Mucosa of rectum (tissue), 2 donors: ENCODE results near the gene RLBP1.
A peak's percentile ranks its signal among the peaks of the same experiment; 100 is the strongest.

Experiments
- H3K27ac ChIP-seq, 2 donors: one replicate each; pipeline ENCODE4 v1.7.0; 2013; ENCODE audit warnings: inconsistent platforms in 2 of 2, low read depth in 2 of 2, low read length in 2 of 2
- H3K27me3 ChIP-seq, 2 donors: one replicate each; pipeline ENCODE4 v1.7.0; 2013; ENCODE audit warnings: low read length in 2 of 2; ENCODE audit not compliant: control insufficient read depth in 2 of 2, insufficient read depth in 2 of 2
- H3K36me3 ChIP-seq, 2 donors: one replicate each; pipeline ENCODE4 v1.7.0; 2013; ENCODE audit warnings: low read length in 2 of 2; ENCODE audit not compliant: control insufficient read depth in 2 of 2, insufficient read depth in 2 of 2
- H3K4me1 ChIP-seq, 2 donors: one replicate each; pipeline ENCODE4 v1.7.0; 2013; ENCODE audit warnings: low read length in 2 of 2, mild to moderate bottlenecking in 1 of 2; ENCODE audit not compliant: control insufficient read depth in 2 of 2, insufficient read depth in 2 of 2
- H3K4me3 ChIP-seq, 2 donors: one replicate each; pipeline ENCODE4 v1.7.0; 2013; ENCODE audit warnings: low read length in 2 of 2
- H3K9ac ChIP-seq, 2 donors: one replicate each; pipeline ENCODE4 v1.7.0; 2013; ENCODE audit warnings: low read length in 2 of 2, low read depth in 1 of 2, mild to moderate bottlenecking in 1 of 2
- H3K9me3 ChIP-seq, 2 donors: one replicate each; pipeline ENCODE4 v1.7.0; 2013; ENCODE audit warnings: low read length in 2 of 2; ENCODE audit not compliant: control insufficient read depth in 2 of 2
- donor health status: healthy.
- donor health status: Normal muscosa, but diverticular disease.

Gene RLBP1

DNA sequence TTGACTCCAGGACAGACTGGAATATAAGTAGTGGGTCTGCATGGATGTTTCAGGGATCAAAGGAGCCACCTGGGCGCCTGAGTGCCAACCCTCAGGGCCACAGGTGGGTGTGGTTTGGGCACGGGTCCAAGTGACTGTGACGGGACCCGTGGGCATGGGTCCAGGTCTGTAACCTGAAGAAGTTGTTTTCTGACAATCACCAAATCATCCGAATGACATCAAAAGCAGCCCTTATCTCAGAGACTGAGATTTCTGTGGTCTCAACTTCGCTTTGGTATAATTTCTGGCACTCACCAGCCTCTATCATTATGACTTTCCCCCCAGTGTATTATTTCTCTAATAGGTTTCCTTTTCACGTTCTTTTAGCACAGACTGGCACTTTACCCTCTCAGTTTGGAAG is 24.4 kb downstream of the RLBP1 start:
- peaks cover 29 to 34% of the 10 kb centered on the region in 2 donors for H3K36me3 ChIP-seq
- H3K27me3 ChIP-seq, result no peaks in the 10 kb centered on the region
- H3K27ac ChIP-seq, result peak overlapping the region; percentile 26 to 43
- H3K4me1 ChIP-seq, result peaks cover 6 to 9% of the 10 kb centered on the region in 2 donors
- no peaks in the 10 kb centered on the region for H3K9me3 ChIP-seq
- H3K9ac ChIP-seq, result no peak overlapping the region
- H3K4me3 ChIP-seq, result no peak overlapping the region

DNA sequence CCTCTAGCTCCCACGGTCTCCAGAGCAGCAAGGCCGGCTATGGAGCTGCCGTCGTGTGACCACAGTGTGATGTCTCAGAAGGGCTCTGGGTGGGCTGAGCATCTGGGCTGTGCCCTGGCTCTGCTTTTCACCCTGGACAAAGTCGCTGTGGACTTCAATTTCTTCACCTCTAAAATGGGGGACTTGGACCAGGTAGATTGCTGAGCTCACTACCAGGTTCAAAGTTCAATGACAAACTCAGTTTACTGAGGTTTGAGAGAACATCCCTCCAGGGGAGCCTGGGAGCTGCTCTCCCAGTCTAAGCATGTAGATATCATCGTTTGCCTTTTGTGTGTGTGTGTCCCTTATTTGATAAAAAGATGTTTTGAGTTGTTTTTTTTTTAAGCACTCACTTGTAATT is 25.1 kb downstream of the RLBP1 start:
- Histone ChIP-seq H3K4me1 (peaks cover 6 to 9% of the 10 kb centered on the region in 2 donors), H3K27me3 (no peaks in the 10 kb centered on the region), H3K4me3 (no peak overlapping the region), H3K36me3 (peaks cover 32 to 38% of the 10 kb centered on the region in 2 donors), H3K9ac (no peak overlapping the region), H3K27ac (no peak overlapping the region), H3K9me3 (no peaks in the 10 kb centered on the region)

DNA sequence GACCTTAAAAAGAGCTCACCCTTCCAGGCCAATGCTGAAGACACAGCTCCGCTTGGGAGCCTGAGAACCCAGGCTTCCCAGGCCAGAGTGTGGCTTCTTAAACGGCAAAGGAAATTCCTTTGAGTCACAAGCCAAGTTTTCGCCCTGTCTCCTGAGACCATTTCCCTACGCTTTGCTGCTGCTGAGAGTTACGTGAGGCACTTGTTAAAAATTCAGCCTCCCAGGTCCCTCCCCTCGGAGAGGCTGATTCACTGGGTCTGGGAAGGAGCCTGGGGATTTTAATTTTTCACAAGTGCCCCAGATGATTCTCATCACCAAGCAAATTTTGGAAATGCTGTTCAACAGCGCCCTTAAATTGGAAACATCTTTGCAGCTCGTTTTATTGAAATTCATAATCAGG is 25.5 kb downstream of the RLBP1 start:
- H3K4me3 ChIP-seq, result no peak overlapping the region
- H3K27ac ChIP-seq, result no peak overlapping the region
- H3K9ac ChIP-seq, result no peak overlapping the region
- no peaks in the 10 kb centered on the region for H3K27me3 ChIP-seq
- H3K36me3 ChIP-seq, result peaks cover 35 to 42% of the 10 kb centered on the region in 2 donors
- no peaks in the 10 kb centered on the region for H3K9me3 ChIP-seq
- H3K4me1 ChIP-seq, result peaks cover 6 to 9% of the 10 kb centered on the region in 2 donors

- H3K4me3 ChIP-seq, result no peak overlapping the region
- no peaks in the 10 kb centered on the region for H3K27me3 ChIP-seq
- H3K9ac ChIP-seq, result no peak overlapping the region
- peaks cover 44 to 51% of the 10 kb centered on the region in 2 donors for H3K36me3 ChIP-seq
- no peaks in the 10 kb centered on the region for H3K9me3 ChIP-seq
- H3K27ac ChIP-seq, result no peak overlapping the region
- H3K4me1 ChIP-seq, result peaks cover 6 to 9% of the 10 kb centered on the region in 2 donors
These were observed 26.8 kb downstream of the RLBP1 start for GRCh38 chr15:89194608-89195007.

DNA sequence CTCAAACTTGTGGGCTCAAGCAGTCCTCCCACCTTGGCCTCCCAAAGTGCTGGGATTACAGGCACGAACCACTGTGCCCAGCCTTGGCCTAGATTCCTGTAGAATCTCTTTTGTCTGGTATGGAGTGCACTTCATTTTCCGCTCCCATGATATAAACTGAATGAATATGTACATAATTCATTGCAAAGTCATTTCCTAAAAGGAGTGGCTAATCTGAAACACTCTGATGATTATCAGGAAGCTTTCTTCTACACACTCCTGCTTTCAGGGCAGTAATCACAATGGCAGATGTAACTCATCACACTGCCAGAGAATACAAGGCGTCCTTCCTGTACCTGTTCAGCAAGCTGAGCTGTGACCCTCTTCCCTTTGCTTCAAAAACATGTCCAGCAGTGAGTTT is 28.6 kb downstream of the RLBP1 start:
- Histone ChIP-seq H3K36me3 (peaks cover 58 to 66% of the 10 kb centered on the region in 2 donors), H3K27me3 (no peaks in the 10 kb centered on the region), H3K9ac (no peak overlapping the region), H3K9me3 (no peaks in the 10 kb centered on the region), H3K4me1 (peaks cover 6 to 9% of the 10 kb centered on the region in 2 donors), H3K27ac (no peak overlapping the region), H3K4me3 (no peak overlapping the region)

- no peak overlapping the region for H3K4me3 ChIP-seq
- H3K36me3 ChIP-seq, result peaks cover 61 to 68% of the 10 kb centered on the region in 2 donors
- H3K27ac ChIP-seq, result no peak overlapping the region
- no peaks in the 10 kb centered on the region for H3K27me3 ChIP-seq
- H3K9me3 ChIP-seq, result no peaks in the 10 kb centered on the region
- no peak overlapping the region for H3K9ac ChIP-seq
- peaks cover under 1 to 4% of the 10 kb centered on the region in 2 donors for H3K4me1 ChIP-seq
These were observed 29.2 kb downstream of the RLBP1 start for GRCh38 chr15:89192136-89192535.

- Histone ChIP-seq H3K9me3 (no peaks in the 10 kb centered on the region), H3K27ac (no peak overlapping the region), H3K27me3 (no peaks in the 10 kb centered on the region), H3K4me3 (no peak overlapping the region), H3K9ac (no peak overlapping the region), H3K36me3 (peaks cover 49 to 61% of the 10 kb centered on the region in 2 donors), H3K4me1 (no peaks in the 10 kb centered on the region)
These were observed 33.3 kb downstream of the RLBP1 start for GRCh38 chr15:89187986-89188514.

- H3K27me3 ChIP-seq, result no peaks in the 10 kb centered on the region
- H3K9ac ChIP-seq, result no peak overlapping the region
- H3K27ac ChIP-seq, result no peak overlapping the region
- no peaks in the 10 kb centered on the region for H3K4me1 ChIP-seq
- H3K36me3 ChIP-seq, result peaks cover 43 to 55% of the 10 kb centered on the region in 2 donors
- no peaks in the 10 kb centered on the region for H3K9me3 ChIP-seq
- H3K4me3 ChIP-seq, result no peak overlapping the region
These were observed 33.9 kb downstream of the RLBP1 start for GRCh38 chr15:89187301-89187985.

DNA sequence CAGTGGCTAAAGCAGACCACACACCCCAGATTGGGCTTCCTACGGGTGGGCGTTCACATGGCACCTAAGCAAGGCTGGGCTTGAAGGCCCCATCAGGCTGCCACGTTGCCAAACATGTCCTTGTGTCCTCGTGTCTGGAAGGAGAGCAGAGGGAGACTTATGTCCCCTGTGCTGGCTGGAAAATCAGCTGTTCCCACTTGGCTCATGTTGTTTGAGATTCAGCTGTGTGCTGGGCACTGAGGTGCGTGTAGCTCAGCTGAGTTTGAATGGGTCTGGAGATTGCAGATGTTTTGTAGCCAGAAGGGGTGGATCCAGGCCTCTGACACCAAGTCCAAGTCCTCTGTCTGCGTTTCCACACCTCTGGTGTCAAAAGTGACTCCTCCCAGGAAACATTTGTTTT is 34.6 kb downstream of the RLBP1 start:
- H3K9ac ChIP-seq, result no peak overlapping the region
- no peaks in the 10 kb centered on the region for H3K27me3 ChIP-seq
- H3K4me1 ChIP-seq, result no peaks in the 10 kb centered on the region
- H3K27ac ChIP-seq, result no peak overlapping the region
- H3K9me3 ChIP-seq, result no peaks in the 10 kb centered on the region
- H3K4me3 ChIP-seq, result no peak overlapping the region
- peaks cover 39 to 51% of the 10 kb centered on the region in 2 donors for H3K36me3 ChIP-seq

- Histone ChIP-seq H3K27me3 (no peaks in the 10 kb centered on the region), H3K27ac (no peak overlapping the region), H3K4me1 (no peaks in the 10 kb centered on the region), H3K4me3 (no peak overlapping the region), H3K9ac (no peak overlapping the region), H3K9me3 (no peaks in the 10 kb centered on the region), H3K36me3 (peaks cover 28 to 37% of the 10 kb centered on the region in 2 donors)
These were observed 36.4 kb downstream of the RLBP1 start for GRCh38 chr15:89184886-89185526.
